Thyroid gland (tissue), 4 donors: ENCODE results near the gene DIRAS1.

ENCODE experiments used
- CTCF ChIP-seq, 6 experiments: fragments of 200-600 bp in 3 of 6; fragments of 450-650 bp in 3 of 6; sonication (generic) in 3 of 6; IDR thresholded peaks; one replicate each; pipeline ENCODE4 v1.5.1; 2016 to 2019; ENCODE audit warnings: antibody characterized with exemption in 6 of 6, mild to moderate bottlenecking in 2 of 6, inconsistent platforms in 1 of 6, moderate library complexity in 1 of 6
- POLR2A ChIP-seq, 2 donors: fragments of 450-650 bp; IDR thresholded peaks; one replicate each; pipeline ENCODE4 v1.6.1; 2017; ENCODE audit warnings: antibody characterized with exemption in 2 of 2, mild to moderate bottlenecking in 2 of 2, moderate library complexity in 1 of 2

- no peak for TF ChIP-seq CTCF (IDR thresholded peaks at IDR 0.05)
- no peak for TF ChIP-seq POLR2A (IDR thresholded peaks at IDR 0.05)
Observed at GRCh38 chr19:2758601-2759313, 37.6 kb upstream of the DIRAS1 start.
